ENCODE results near the gene AFTPH. TPM values are rescaled to one million over a fixed set of nuclear protein-coding genes. Genes with fewer than 3 reads are reported as not detected.
A peak's percentile ranks its signal among the peaks of the same experiment; 100 is the strongest.

Gene AFTPH
- total RNA-seq, 2 experiments from 2014 or later, result 39.2 to 40.2 TPM

DNA sequence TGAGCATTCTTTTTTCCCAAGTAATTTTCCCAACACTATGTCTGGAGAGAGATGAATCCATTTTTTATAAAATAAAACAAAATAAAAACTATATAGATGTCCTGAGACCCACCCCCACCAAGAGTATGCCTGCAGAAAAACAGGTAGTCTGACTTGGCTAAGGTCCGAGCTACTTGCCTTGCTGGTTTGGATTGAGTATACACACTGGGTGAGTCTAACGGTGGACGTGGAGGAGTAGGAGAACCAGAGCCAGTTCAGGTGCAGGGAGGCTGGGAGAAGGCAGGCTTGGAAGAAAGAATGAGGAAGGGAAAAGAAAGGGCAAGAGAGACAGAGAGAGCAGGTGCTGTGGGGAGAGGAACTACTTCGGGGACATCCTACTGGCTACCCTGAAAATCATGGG lies 21.3 kb upstream of the AFTPH start:
- Mint-ChIP-seq H3K27me3 (peaks cover 14% of the 10 kb centered on the region), H3K4me1 (peaks cover 32% of the 10 kb centered on the region), H3K27ac (no peak overlapping the region), H3K9me3 (no peaks in the 10 kb centered on the region), H3K36me3 (ENCODE audit: low read depth) (no peaks in the 10 kb centered on the region), H3K4me3 (no peak overlapping the region)
- no peak for DNase-seq
- POLR2A ChIA-PET, result no interaction called here
- CTCF ChIA-PET, result interaction anchor here (1.1 to 3.6 kb wide), 2 partner anchors 15 to 172 kb away, joined by 3 to 17 read pairs; no protein-coding TSS in a partner anchor

- Mint-ChIP-seq H3K27me3 (peaks cover 19% of the 10 kb centered on the region), H3K27ac (no peak overlapping the region), H3K4me1 (peaks cover 18% of the 10 kb centered on the region), H3K4me3 (no peak overlapping the region), H3K9me3 (no peaks in the 10 kb centered on the region), H3K36me3 (ENCODE audit: low read depth) (no peaks in the 10 kb centered on the region)
- POLR2A ChIA-PET, result interaction anchor here (0.7 kb wide), 1 partner anchor 263 kb away, joined by 3 read pairs; no protein-coding TSS in a partner anchor
- CTCF ChIA-PET, result interaction anchor here (0.5 to 2.3 kb wide), 3 partner anchors 17 to 108 kb away, joined by 3 to 6 read pairs (median 3); no protein-coding TSS in a partner anchor
- no peak for DNase-seq
Observed at GRCh38 chr2:64504774-64505720, 19.1 kb upstream of the AFTPH start.

GRCh38 chr2:64506686-64507085 lies 17.4 kb upstream of the AFTPH start:
- CTCF ChIA-PET, result interaction anchor here (0.6 kb wide), 1 partner anchor 19 kb away, joined by 3 read pairs; no protein-coding TSS in a partner anchor
- POLR2A ChIA-PET, result no interaction called here
- Mint-ChIP-seq H3K36me3 (ENCODE audit: low read depth) (no peaks in the 10 kb centered on the region), H3K4me3 (no peak overlapping the region), H3K9me3 (no peaks in the 10 kb centered on the region), H3K27me3 (peaks cover 19% of the 10 kb centered on the region), H3K27ac (no peak overlapping the region), H3K4me1 (peaks cover 2% of the 10 kb centered on the region)
- no peak for DNase-seq

DNA sequence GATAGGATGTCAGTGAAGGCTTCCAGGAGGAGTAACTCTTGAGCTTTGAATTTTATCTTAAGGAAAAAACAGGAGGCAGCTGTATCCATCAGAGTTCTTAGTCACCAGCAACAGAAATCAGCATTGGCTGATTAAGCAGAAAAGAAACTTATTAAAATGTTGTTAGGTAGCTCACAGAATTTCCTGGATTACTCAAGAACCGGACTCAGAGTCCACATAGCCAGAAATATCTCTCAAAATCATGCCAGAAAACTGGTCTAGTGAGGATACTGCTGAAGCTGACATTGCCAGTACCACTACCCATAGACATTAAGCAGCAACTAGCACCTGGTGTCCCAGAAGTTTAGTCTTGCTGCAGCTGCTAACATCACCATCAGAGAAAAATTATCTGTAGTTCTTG lies 10.1 kb upstream of the AFTPH start:
- DNase-seq, result no peak
- Mint-ChIP-seq H3K27ac (no peak overlapping the region), H3K27me3 (peaks cover 24% of the 10 kb centered on the region), H3K36me3 (ENCODE audit: low read depth) (no peaks in the 10 kb centered on the region), H3K9me3 (no peaks in the 10 kb centered on the region), H3K4me1 (no peaks in the 10 kb centered on the region), H3K4me3 (no peak overlapping the region)
- ChIA-PET CTCF (interaction anchor here (1.4 kb wide), 1 partner anchor 13 kb away, joined by 3 read pairs; no protein-coding TSS in a partner anchor), POLR2A (interaction anchor here (1.2 kb wide), 1 partner anchor 9 kb away, joined by 3 read pairs; no protein-coding TSS in a partner anchor)

GRCh38 chr2:64515086-64515485 lies 9.0 kb upstream of the AFTPH start:
- ChIA-PET POLR2A (interaction anchor here (0.8 kb wide), 1 partner anchor 10 kb away, joined by 3 read pairs; no protein-coding TSS in a partner anchor), CTCF (interaction anchor here (0.7 to 1.4 kb wide), 4 partner anchors 8 to 27 kb away, joined by 3 read pairs; partner anchors contain the start of gene AFTPH)
- Mint-ChIP-seq H3K27me3 (peaks cover 20% of the 10 kb centered on the region), H3K9me3 (no peaks in the 10 kb centered on the region), H3K36me3 (ENCODE audit: low read depth) (no peaks in the 10 kb centered on the region), H3K27ac (no peak overlapping the region), H3K4me3 (no peak overlapping the region), H3K4me1 (no peaks in the 10 kb centered on the region)
- DNase-seq, result no peak

DNA sequence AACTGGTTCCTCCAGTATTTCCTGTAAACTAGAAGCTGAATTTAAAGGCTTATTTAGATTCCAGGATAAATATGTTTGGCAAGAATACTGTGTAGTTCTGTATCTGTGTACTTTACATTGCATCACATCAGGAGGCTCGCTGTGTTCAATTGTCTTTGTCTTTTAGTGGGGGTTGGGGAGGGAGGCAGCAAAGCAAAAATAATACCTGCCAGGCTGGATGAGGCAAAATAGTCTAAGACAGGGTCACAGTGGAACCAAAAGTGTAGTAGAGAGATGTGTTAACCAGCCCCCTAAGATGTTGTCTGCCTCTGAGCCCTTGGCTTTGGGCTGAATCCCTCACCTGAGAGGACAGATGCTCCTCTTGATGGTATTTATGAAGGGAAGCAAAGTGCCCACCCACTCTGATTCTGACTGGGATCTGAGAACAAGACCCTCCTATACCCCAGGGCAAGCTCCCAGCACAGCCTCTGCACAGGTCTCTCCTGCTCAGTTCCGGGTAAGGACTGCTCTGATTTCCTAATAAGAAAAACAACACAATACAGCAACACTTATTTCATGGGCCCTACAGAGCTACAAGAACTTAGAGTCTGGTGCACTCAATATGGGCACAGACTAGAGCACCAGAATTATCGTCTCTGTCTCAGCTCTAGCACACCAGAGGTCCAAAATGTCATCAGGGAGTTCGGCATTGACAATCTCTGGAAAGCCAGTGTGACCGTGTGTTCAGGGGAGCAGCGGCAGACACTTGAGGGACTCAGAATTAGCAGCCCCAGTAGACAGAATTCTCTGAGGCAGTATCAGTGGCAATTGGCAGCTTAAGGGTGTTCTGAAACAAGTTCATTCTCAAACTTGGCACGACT lies 7.2 kb upstream of the AFTPH start:
- no peak for DNase-seq
- H3K36me3 Mint-ChIP-seq (ENCODE audit: low read depth), result no peaks in the 10 kb centered on the region
- H3K9me3 Mint-ChIP-seq, result no peaks in the 10 kb centered on the region
- H3K4me3 Mint-ChIP-seq, result no peak overlapping the region
- H3K27me3 Mint-ChIP-seq, result peaks cover 23% of the 10 kb centered on the region
- ChIA-PET CTCF (interaction anchor here (2.0 kb wide), 1 partner anchor 186 kb away, joined by 6 read pairs; no protein-coding TSS in a partner anchor), POLR2A (no interaction called here)
- H3K4me1 Mint-ChIP-seq, result no peaks in the 10 kb centered on the region
- H3K27ac Mint-ChIP-seq, result no peak overlapping the region

DNA sequence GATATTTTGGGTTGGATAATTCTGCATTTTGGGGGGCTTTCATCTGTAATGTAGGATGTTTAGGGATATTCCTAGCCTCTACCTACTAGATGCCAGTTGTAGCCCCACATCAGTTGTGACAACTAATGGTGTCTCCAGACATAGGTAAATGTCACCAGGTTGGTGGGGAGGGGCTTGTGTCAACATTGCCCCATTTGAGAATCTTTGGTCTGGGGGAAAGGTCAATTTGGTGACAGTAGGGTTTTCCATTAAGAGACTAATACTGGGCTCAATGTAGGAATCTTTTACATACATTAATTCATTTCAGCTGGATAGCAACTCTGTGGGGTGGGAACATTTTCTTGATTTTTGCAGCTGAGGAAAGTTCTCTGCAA lies 6.6 kb upstream of the AFTPH start:
- H3K9me3 Mint-ChIP-seq, result no peaks in the 10 kb centered on the region
- no peak overlapping the region for H3K4me3 Mint-ChIP-seq
- no peak for DNase-seq
- H3K36me3 Mint-ChIP-seq (ENCODE audit: low read depth), result no peaks in the 10 kb centered on the region
- ChIA-PET CTCF (interaction anchor here (0.9 to 2.0 kb wide), 2 partner anchors 29 to 186 kb away, joined by 3 to 6 read pairs; no protein-coding TSS in a partner anchor), POLR2A (interaction anchor here (1.0 kb wide), 1 partner anchor 344 kb away, joined by 3 read pairs; no protein-coding TSS in a partner anchor)
- peaks cover 23% of the 10 kb centered on the region for H3K27me3 Mint-ChIP-seq
- peaks cover 1% of the 10 kb centered on the region for H3K4me1 Mint-ChIP-seq
- no peak overlapping the region for H3K27ac Mint-ChIP-seq

DNA sequence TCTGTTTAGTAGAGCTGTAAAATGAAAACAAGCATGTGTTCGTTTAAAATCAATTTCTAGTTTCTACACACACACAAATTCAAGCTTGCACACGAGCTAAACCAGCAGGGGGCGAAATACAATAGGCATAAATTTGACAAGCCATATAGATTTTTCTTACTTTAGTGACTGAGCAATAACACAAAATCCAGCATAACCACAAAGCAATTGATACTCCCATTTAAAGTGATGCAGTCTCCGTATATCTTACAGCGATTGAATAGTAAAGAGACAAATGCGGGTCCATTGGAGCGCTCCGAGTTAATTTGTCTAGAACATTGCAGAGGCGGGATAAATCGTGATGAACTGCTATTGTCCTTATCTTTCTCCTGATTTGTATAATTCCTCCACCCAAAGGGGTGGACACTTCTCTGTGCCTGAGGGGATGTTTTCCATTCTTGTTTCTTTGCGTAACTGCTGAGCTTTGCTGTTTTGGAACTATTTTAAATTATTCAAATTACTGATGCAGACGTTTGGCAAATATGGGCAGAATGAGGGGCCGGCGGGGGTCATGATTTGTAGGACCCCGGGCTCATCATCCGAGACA lies 1.2 kb upstream of the AFTPH start:
- H3K36me3 Mint-ChIP-seq (ENCODE audit: low read depth), result peaks cover 17% of the 10 kb centered on the region
- H3K27ac Mint-ChIP-seq, result peak overlapping the region; percentile 97
- peaks cover 4% of the 10 kb centered on the region for H3K27me3 Mint-ChIP-seq
- ChIA-PET CTCF (interaction anchor here (0.6 to 3.7 kb wide), 52 partner anchors 8 to 682 kb away, joined by 3 to 43 read pairs (median 6); partner anchors contain the start of genes SERTAD2 and UGP2), POLR2A (interaction anchor here (0.8 to 5.0 kb wide), 40 partner anchors 9 to 682 kb away, joined by 3 to 54 read pairs (median 4); partner anchors contain the start of genes SERTAD2 and UGP2)
- H3K9me3 Mint-ChIP-seq, result no peaks in the 10 kb centered on the region
- H3K4me1 Mint-ChIP-seq, result peaks cover 32% of the 10 kb centered on the region
- peak; percentile 77 for DNase-seq
- peak overlapping the region; percentile 97 for H3K4me3 Mint-ChIP-seq

DNA sequence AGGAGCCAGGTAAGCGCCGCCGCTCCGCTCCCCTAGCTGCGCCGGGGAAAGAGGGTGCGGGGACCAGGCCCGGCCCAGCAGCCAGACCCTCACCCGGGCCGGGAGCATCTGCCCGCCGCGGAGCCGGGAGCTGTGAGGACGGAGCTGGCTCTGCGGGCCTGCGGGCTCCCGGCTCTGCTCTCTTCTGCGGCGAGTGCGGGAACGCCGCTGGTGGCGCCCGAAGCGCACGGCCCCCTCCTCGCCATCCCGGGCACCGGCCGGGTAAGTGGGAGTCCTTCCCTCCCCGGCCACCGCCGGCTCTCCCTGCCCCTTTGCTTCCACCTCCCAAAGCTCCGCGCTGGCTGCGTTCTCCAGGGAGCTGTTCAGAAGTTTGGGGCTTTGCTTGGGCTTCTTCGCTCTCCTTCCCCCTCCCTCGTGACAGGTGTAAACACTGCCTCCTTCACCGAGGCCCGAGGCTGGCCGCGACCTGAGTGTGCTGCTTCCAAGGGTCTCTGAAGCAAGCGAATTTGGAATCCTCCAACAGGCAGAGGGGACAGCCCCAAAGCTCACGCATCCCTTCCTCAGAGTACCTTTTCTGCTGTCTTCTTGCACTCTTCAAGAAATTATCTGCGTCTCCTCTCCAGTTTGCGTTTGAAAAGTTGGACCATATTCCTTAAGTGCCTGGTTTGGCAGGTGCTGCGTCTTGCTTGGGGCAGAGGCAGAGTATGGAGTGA lies 632 bp downstream of the AFTPH start:
- peak; percentile 49 for DNase-seq
- CTCF ChIA-PET, result interaction anchor here (1.0 to 3.7 kb wide), 24 partner anchors 8 to 684 kb away, joined by 3 to 43 read pairs (median 9); partner anchors contain the start of genes SERTAD2 and UGP2
- peaks cover 44% of the 10 kb centered on the region for H3K4me1 Mint-ChIP-seq
- peaks cover 2% of the 10 kb centered on the region for H3K27me3 Mint-ChIP-seq
- no peaks in the 10 kb centered on the region for H3K9me3 Mint-ChIP-seq
- peaks cover 25% of the 10 kb centered on the region for H3K36me3 Mint-ChIP-seq (ENCODE audit: low read depth)
- H3K27ac Mint-ChIP-seq, result peak overlapping the region; percentile 98
- peak overlapping the region; percentile 97 for H3K4me3 Mint-ChIP-seq
- POLR2A ChIA-PET, result interaction anchor here (0.6 to 5.0 kb wide), 32 partner anchors 9 to 936 kb away, joined by 3 to 54 read pairs (median 4); partner anchors contain the start of genes ACTR2, CEP68, MDH1 and SERTAD2

DNA sequence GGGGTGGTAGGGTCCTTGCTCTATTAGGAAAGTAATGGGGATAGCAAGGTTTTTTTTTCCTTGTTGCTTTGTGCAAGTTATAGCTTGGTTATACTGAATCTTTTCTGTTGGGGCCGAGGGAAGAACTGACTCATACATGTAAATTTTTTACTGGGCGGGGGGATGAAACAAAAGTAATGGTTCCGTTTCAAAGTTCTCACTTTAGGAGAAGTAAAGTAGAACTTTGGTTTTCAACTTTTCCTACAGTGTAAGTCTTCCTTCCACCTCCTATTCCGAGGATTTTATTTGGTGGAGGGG lies 1.1 kb downstream of the AFTPH start:
- Mint-ChIP-seq H3K27me3 (peaks cover 2% of the 10 kb centered on the region), H3K9me3 (no peaks in the 10 kb centered on the region), H3K4me1 (peaks cover 44% of the 10 kb centered on the region), H3K4me3 (peak overlapping the region; percentile 97), H3K36me3 (ENCODE audit: low read depth) (peaks cover 25% of the 10 kb centered on the region), H3K27ac (peak overlapping the region; percentile 98)
- ChIA-PET POLR2A (interaction anchor here (0.6 to 5.0 kb wide), 22 partner anchors 8 to 702 kb away, joined by 3 to 54 read pairs (median 10); partner anchors contain the start of genes ACTR2, SERTAD2 and UGP2), CTCF (interaction anchor here (0.6 to 3.7 kb wide), 8 partner anchors 9 to 348 kb away, joined by 3 to 43 read pairs (median 6); partner anchors contain the start of gene SERTAD2)
- DNase-seq, result peak; percentile 45

GRCh38 chr2:64526034-64526433 lies 1.9 kb downstream of the AFTPH start:
- DNase-seq, result no peak
- H3K4me3 Mint-ChIP-seq, result peak overlapping the region; percentile 97
- peak overlapping the region; percentile 28 for H3K27ac Mint-ChIP-seq
- H3K27me3 Mint-ChIP-seq, result peaks cover 2% of the 10 kb centered on the region
- peaks cover 44% of the 10 kb centered on the region for H3K4me1 Mint-ChIP-seq
- ChIA-PET POLR2A (interaction anchor here (1.7 to 5.0 kb wide), 5 partner anchors 21 to 701 kb away, joined by 3 to 54 read pairs (median 15); partner anchors contain the start of genes ACTR2 and UGP2), CTCF (no interaction called here)
- H3K9me3 Mint-ChIP-seq, result no peaks in the 10 kb centered on the region
- H3K36me3 Mint-ChIP-seq (ENCODE audit: low read depth), result peaks cover 25% of the 10 kb centered on the region

All from activated CD4-positive, alpha-beta memory T cell treated with anti-CD3 and anti-CD28 coated beads, Interleukin-2, amount 10 ng/mL, durations not matched to agents 7 days and 5 days (primary cell).